PC-9 (cell line): ENCODE data around the gene FAM43A. TPM values are rescaled to one million over a fixed set of nuclear protein-coding genes. Genes with fewer than 3 reads are reported as not detected.

Experiments used
- BruUV-seq: library from RNA; stranded (reverse); fragments of 400-500 nt; replicated peaks from 2 replicates; lab custom pipeline; 2021; lab: Mats Ljungman, UMichigan
- CTCF ChIA-PET: fragments of 300-600 bp; sonication (Branson Sonifier 250); formaldehyde crosslinking; loops from one replicate; lab custom pipeline; 2022; ENCODE audit warnings: antibody characterized with exemption; lab: Charles Lee
- POLR2A ChIA-PET: fragments of 300-600 bp; sonication (Branson Sonifier 250); formaldehyde crosslinking; loops from one replicate; lab custom pipeline; 2022; ENCODE audit warnings: antibody characterized with exemption; ENCODE audit not compliant: unreplicated experiment; lab: Charles Lee
- DNase-seq, 2 experiments: peaks; one replicate each; pipeline versions ENCODE4 v3.0.0 to v3.0.0-alpha.2; 2015 to 2022; ENCODE audit warnings: mixed read lengths in 1 of 2
- H2AFZ ChIP-seq: fragments of 200-600 bp; sonication (generic); 2 replicates; pipeline ENCODE4 v1.8.1; 2017; ENCODE audit warnings: antibody characterized with exemption
- H3F3A ChIP-seq: fragments of 200-600 bp; sonication (generic); 2 replicates; pipeline ENCODE4 v1.8.1; 2017; ENCODE audit warnings: antibody characterized with exemption, mild to moderate bottlenecking, low read depth; ENCODE audit not compliant: insufficient read depth
- H3K27ac ChIP-seq: fragments of 200-600 bp; sonication (generic); 2 replicates; pipeline ENCODE4 v1.6.1; 2016; ENCODE audit warnings: mixed run types
- H3K27me3 ChIP-seq: fragments of 200-600 bp; sonication (generic); 2 replicates; pipeline ENCODE4 v1.6.1; 2016; ENCODE audit warnings: low read depth, mixed run types; ENCODE audit not compliant: insufficient read depth
- H3K36me3 ChIP-seq: fragments of 200-600 bp; sonication (generic); 2 replicates; pipeline ENCODE4 v1.6.1; 2016; ENCODE audit warnings: low read depth, mixed run types
- H3K4me1 ChIP-seq: fragments of 200-600 bp; sonication (generic); replicated peaks from 2 replicates; pipeline ENCODE4 v1.6.1; 2016; ENCODE audit warnings: mixed run types; ENCODE audit not compliant: insufficient read depth
- H3K4me2 ChIP-seq: fragments of 200-600 bp; sonication (generic); 2 replicates; pipeline ENCODE4 v1.6.1; 2017; ENCODE audit warnings: mixed run types
- H3K4me3 ChIP-seq: fragments of 200-600 bp; sonication (generic); 2 replicates; pipeline ENCODE4 v1.6.1; 2016; ENCODE audit warnings: mixed run types
- H3K79me2 ChIP-seq: fragments of 200-600 bp; sonication (generic); 2 replicates; pipeline ENCODE4 v1.6.1; 2017; ENCODE audit warnings: low read depth, mixed run types
- H3K9me2 ChIP-seq: fragments of 200-600 bp; sonication (generic); 2 replicates; pipeline ENCODE4 v1.8.1; 2017; ENCODE audit warnings: mild to moderate bottlenecking; ENCODE audit not compliant: insufficient read depth
- H3K9me3 ChIP-seq: fragments of 200-600 bp; sonication (generic); 2 replicates; pipeline ENCODE4 v1.8.1; 2016; ENCODE audit warnings: low read depth; ENCODE audit not compliant: insufficient read depth
- H4K20me1 ChIP-seq: fragments of 200-600 bp; sonication (generic); 2 replicates; pipeline ENCODE4 v1.8.1; 2017; ENCODE audit not compliant: insufficient read depth
- EZH2 ChIP-seq: fragments of 200-600 bp; sonication (generic); IDR thresholded peaks from 2 replicates; pipeline ENCODE4 v1.8.0; 2017; ENCODE audit warnings: antibody characterized with exemption, low read depth
- intact Hi-C: fragments of 100-400 bp; cut with micrococcal nuclease; formaldehyde crosslinking; loops from one replicate; pipeline ENCODE4 v1.10.0; 2022; ENCODE audit not compliant: unreplicated experiment
- total RNA-seq: library from RNA; stranded (reverse); gene quantifications from 2 replicates; pipeline ENCODE4 v1.2.3, GENCODE V29; 2021
- TF ChIP-seq, protein P1 (sequence below): fragments of 200-600 bp; sonication (generic); conservative IDR thresholded peaks from 2 replicates; pipeline ENCODE4 v1.6.1; 2017; ENCODE audit warnings: mixed run types, antibody characterized with exemption, mild to moderate bottlenecking, moderate library complexity

The FAM43A gene
- total RNA-seq, 1 experiment from 2014 or later = 8.8 TPM

DNA sequence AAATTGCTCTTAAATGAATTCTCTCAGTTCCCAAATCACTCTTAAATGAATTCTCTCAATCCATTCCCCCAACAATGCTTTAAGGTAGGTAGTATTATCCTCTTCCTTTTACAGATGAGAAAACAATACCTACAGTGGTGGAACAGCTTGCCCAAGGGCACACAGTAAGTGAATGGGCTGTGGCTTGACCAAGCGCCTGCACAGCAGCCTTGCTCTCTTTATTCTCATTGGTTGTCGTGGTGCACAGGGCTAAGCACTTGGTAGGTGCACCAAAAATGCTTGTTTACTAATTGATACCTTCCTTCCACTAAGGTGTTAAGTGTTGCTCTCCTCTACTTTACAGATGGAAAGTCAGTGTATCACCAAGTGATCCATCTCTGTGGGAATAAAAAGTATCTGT is 43.3 kb downstream of the FAM43A start:
- 0 out of 2 replicates have a peak, but pooled peaks cover 5% of the 10 kb centered on the region for H3F3A ChIP-seq
- no peak for DNase-seq
- ChIA-PET POLR2A (no interaction called here), CTCF (no interaction called here)
- peaks cover 11% of the 10 kb centered on the region for H3K4me1 ChIP-seq
- no peaks in the 10 kb centered on the region for H3K36me3 ChIP-seq
- no peaks in the 10 kb centered on the region for H3K9me3 ChIP-seq
- no peak overlapping the region for H2AFZ ChIP-seq
- intact Hi-C loops = no loop called here
- H3K27me3 ChIP-seq = no peaks in the 10 kb centered on the region
- H3K79me2 ChIP-seq = no peaks in the 10 kb centered on the region
- H4K20me1 ChIP-seq = no peaks in the 10 kb centered on the region
- no peak overlapping the region for H3K27ac ChIP-seq
- no peaks in the 10 kb centered on the region for H3K9me2 ChIP-seq
- TF ChIP-seq, protein P1, sequence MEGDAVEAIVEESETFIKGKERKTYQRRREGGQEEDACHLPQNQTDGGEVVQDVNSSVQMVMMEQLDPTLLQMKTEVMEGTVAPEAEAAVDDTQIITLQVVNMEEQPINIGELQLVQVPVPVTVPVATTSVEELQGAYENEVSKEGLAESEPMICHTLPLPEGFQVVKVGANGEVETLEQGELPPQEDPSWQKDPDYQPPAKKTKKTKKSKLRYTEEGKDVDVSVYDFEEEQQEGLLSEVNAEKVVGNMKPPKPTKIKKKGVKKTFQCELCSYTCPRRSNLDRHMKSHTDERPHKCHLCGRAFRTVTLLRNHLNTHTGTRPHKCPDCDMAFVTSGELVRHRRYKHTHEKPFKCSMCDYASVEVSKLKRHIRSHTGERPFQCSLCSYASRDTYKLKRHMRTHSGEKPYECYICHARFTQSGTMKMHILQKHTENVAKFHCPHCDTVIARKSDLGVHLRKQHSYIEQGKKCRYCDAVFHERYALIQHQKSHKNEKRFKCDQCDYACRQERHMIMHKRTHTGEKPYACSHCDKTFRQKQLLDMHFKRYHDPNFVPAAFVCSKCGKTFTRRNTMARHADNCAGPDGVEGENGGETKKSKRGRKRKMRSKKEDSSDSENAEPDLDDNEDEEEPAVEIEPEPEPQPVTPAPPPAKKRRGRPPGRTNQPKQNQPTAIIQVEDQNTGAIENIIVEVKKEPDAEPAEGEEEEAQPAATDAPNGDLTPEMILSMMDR = no peak
- no peak for TF ChIP-seq EZH2
- no peak overlapping the region for H3K4me3 ChIP-seq
- no peak overlapping the region for H3K4me2 ChIP-seq
- no TSS peak for BruUV-seq

DNA sequence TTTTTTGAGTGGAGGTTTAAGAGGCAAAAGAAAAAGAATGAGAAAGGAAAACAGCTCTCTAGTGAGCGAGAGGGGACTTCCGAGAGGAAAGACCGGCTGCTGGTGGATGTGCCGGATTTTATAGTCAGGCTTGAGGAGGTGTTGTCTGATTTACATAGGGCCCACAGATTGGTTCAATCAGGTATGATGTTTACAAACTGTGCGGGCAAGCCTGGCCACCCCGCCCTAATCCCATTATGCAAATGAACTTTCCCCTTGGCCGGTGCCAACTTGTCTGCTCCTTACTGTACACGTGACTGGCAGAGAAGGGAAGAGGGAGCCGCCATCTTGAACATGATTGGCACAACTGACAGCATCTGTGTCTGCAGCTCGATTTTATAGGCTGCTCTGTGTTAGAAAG is 44.7 kb downstream of the FAM43A start:
- ChIA-PET CTCF (interaction anchor here (0.6 to 0.7 kb wide), 3 partner anchors 11 to 48 kb away, joined by 3 to 7 read pairs (median 6); no protein-coding TSS in a partner anchor), POLR2A (interaction anchor here (0.6 kb wide), 2 partner anchors 72 to 141 kb away, joined by 7 to 21 read pairs; no protein-coding TSS in a partner anchor)
- Histone ChIP-seq H3K79me2 (no peaks in the 10 kb centered on the region), H3K4me2 (no peak overlapping the region), H3K27ac (no peak overlapping the region), H3F3A (no peaks in the 10 kb centered on the region), H3K4me3 (no peak overlapping the region), H2AFZ (no peak overlapping the region), H3K36me3 (no peaks in the 10 kb centered on the region), H3K9me3 (peaks cover 7% of the 10 kb centered on the region; the same call in 1 of the 2 replicates), H3K9me2 (no peaks in the 10 kb centered on the region), H4K20me1 (no peaks in the 10 kb centered on the region), H3K4me1 (no peaks in the 10 kb centered on the region), H3K27me3 (no peaks in the 10 kb centered on the region)
- DNase-seq = peak in 1 of 2 experiments; percentile 80
- TF ChIP-seq, protein P1 = no peak
- no peak for TF ChIP-seq EZH2
- intact Hi-C loops = no loop called here
- no TSS peak for BruUV-seq

DNA sequence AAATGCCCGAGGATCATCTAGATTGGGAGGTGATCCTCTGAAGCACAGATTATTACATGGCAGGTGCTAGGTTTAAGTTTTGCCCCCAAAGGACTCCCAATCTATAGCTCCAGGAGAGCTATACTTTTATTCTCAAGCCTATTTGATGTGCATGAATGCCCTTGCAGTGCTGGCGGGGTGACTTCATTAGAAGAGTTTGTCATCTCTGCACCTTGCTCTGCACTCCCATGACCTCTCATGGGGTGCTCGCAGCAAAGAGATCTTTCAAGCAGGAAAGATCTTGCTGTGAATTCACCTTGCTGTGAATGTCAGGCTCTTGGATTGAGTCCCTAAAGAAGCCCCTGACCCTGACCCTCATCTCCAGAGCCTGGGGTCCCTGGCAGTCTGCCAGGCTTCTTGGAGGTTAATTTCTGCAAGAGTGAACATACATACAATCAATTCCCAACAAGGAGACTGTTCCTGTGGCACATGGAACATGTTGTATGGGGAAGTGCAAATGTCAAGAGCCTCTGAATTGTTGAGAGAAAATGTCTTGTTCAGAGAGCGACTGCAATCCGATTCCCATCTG is 45.9 kb downstream of the FAM43A start:
- ChIA-PET POLR2A (no interaction called here), CTCF (no interaction called here)
- no peak for DNase-seq
- Histone ChIP-seq H3K9me2 (no peaks in the 10 kb centered on the region), H3K4me1 (no peaks in the 10 kb centered on the region), H4K20me1 (no peaks in the 10 kb centered on the region), H3K27me3 (no peaks in the 10 kb centered on the region), H3K27ac (no peak overlapping the region), H3K9me3 (peaks cover 7% of the 10 kb centered on the region; the same call in 1 of the 2 replicates), H3F3A (no peaks in the 10 kb centered on the region), H3K4me3 (no peak overlapping the region), H3K36me3 (no peaks in the 10 kb centered on the region), H3K4me2 (no peak overlapping the region), H2AFZ (no peak overlapping the region), H3K79me2 (no peaks in the 10 kb centered on the region)
- intact Hi-C loops = no loop called here
- TF ChIP-seq EZH2 = no peak
- BruUV-seq = no TSS peak

DNA sequence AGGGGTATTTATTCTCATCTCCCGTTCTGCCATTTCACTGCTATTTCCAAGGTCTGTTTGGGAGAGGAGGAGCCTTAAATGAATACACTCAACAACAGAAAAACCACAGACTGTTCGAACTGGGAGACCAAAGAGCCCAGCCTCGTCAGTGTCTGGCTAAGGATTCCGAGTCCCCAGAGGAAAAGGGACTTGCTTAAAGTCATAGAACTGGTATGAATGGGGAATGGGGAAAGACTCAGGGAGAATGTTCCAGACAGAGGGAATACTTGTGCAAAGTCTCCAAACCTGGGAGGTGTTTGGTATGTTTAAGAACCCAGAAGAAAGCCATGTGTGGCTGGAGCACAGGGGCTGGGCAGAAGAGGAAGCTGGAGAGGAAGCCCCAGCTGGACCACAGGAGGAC is 46.9 kb downstream of the FAM43A start:
- no peaks in the 10 kb centered on the region for H4K20me1 ChIP-seq
- H3K4me2 ChIP-seq = no peak overlapping the region
- ChIA-PET CTCF (no interaction called here), POLR2A (no interaction called here)
- no peak overlapping the region for H3K27ac ChIP-seq
- TF ChIP-seq, protein P1 = no peak
- no peak for TF ChIP-seq EZH2
- H3K79me2 ChIP-seq = no peaks in the 10 kb centered on the region
- H3K36me3 ChIP-seq = no peaks in the 10 kb centered on the region
- H3F3A ChIP-seq = no peaks in the 10 kb centered on the region
- intact Hi-C loops = no loop called here
- no peak overlapping the region for H2AFZ ChIP-seq
- no peaks in the 10 kb centered on the region for H3K9me2 ChIP-seq
- no peaks in the 10 kb centered on the region for H3K4me1 ChIP-seq
- DNase-seq = no peak
- no peak overlapping the region for H3K4me3 ChIP-seq
- no TSS peak for BruUV-seq
- peaks cover 7% of the 10 kb centered on the region; the same call in 1 of the 2 replicates for H3K9me3 ChIP-seq
- H3K27me3 ChIP-seq = no peaks in the 10 kb centered on the region
